GM12872 (cell line): ENCODE results near the gene FBL.

Source experiments
- CTCF ChIP-seq: IDR thresholded peaks from 3 replicates; pipeline ENCODE4 v1.5.1; 2011; ENCODE audit warnings: low read depth, mild to moderate bottlenecking, low read length, moderate library complexity; ENCODE audit not compliant: insufficient read depth

The FBL gene

GRCh38 chr19:39871886-39872866, 26.0 kb upstream of the FBL start:
- no peak for TF ChIP-seq CTCF

GRCh38 chr19:39871362-39871761, 25.2 kb upstream of the FBL start:
- no peak for TF ChIP-seq CTCF

- no peak for TF ChIP-seq CTCF
These were observed 24.2 kb upstream of the FBL start for GRCh38 chr19:39870171-39870971.

DNA sequence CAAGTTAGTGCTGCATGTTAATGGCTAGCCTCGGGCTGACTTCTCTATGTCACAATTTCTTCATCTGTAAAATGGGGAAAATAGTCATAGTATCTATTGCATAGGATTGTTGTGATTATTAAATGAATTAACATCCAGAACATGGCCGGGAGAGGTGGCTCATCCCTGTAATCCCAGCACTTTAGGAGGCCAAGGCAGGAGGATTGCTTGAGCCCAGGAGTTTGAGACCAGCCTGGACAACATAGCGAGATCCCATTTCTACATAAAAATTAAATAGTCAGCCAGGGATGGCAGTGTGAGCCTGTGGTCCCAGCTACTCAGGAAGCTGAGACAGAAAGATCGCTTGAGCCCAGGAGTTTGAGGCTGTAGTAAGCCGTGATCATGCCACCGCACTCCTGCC, 21.8 kb upstream of the FBL start:
- no peak for TF ChIP-seq CTCF

DNA sequence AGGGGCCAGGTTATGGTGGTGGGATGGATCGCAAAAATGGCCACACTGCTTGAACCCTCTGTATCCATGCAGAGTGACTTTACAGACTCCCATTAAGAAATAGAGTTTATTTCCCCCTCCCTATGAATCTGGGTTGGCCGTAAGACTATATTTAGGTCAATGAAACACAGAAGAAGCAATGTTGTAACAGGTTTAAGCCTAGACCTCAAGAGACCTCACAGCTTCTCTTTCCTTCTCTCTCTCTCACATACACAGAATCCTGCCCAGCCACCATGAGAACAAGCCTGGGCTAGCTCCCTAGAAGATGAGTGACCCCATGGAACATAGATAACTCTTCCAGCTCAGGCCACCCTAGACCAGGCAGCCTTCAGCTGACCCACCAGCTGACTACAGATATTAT, 21.0 kb upstream of the FBL start:
- no peak for TF ChIP-seq CTCF

GRCh38 chr19:39865953-39866352, 19.8 kb upstream of the FBL start:
- TF ChIP-seq CTCF = no peak

DNA sequence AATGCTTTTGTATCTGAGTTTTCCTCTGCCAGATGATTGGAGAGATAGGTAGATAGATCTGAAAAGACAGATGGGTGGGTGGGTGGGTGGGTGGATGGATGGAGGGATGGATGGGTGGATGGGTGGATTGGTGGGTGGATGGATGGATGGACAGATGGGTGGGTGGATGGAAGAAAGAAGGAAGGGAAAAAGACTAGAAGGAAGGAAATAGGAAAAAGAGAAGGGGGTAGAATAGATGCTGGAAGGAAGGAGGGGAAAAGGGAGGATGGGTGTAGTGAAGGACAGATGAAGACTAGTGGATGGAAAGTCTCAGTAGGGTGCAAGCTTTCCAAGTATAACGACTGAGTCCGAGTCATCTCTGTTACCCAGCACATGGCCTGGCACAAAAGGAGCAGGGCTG, 19.0 kb upstream of the FBL start:
- TF ChIP-seq CTCF = no peak
